Esophagus squamous epithelium (tissue), 5 donors: ENCODE measurements around the gene NANOS3. TPM values are rescaled to one million over a fixed set of nuclear protein-coding genes. Genes with fewer than 3 reads are reported as not detected.
A peak's percentile ranks its signal among the peaks of the same experiment; 100 is the strongest.

Experiments used
- DNase-seq: peaks from one replicate; lab custom pipeline; 2025; lab: John Stamatoyannopoulos, UW
- H3K27ac ChIP-seq, 4 donors: fragments of 200-600 bp; sonication (generic); one replicate each; pipeline ENCODE4 v1.5.1; 2016 to 2019; ENCODE audit warnings: mild to moderate bottlenecking in 1 of 4
- H3K27me3 ChIP-seq, 4 donors: fragments of 200-600 bp; sonication (generic); 1 replicate in 3 of 4; 2 replicates in 1 of 4; pipeline versions ENCODE4 v1.5.1 to v1.6.0; 2017 to 2021; ENCODE audit warnings: antibody characterized with exemption in 1 of 4
- H3K36me3 ChIP-seq, 3 donors: fragments of 200-600 bp; sonication (generic); one replicate each; pipeline ENCODE4 v1.5.1; 2016 to 2019
- H3K4me1 ChIP-seq, 3 donors: fragments of 200-600 bp; sonication (generic); one replicate each; pipeline ENCODE4 v1.5.1; 2017 to 2019
- H3K4me3 ChIP-seq, 4 donors: fragments of 200-600 bp; sonication (generic); 1 replicate in 3 of 4; 2 replicates in 1 of 4; pipeline ENCODE4 v1.5.1; 2016 to 2019; ENCODE audit warnings: mild to moderate bottlenecking in 2 of 4, moderate library complexity in 1 of 4
- H3K9me3 ChIP-seq, 3 donors: fragments of 200-600 bp; sonication (generic); one replicate each; pipeline ENCODE4 v1.5.1; 2016 to 2019
- CTCF ChIP-seq, 6 experiments: fragments of 450-650 bp in 4 of 6; fragments of 200-600 bp in 2 of 6; sonication (generic) in 2 of 6; IDR thresholded peaks; one replicate each; pipeline ENCODE4 v1.5.1; 2016 to 2019; ENCODE audit warnings: antibody characterized with exemption in 6 of 6, mild to moderate bottlenecking in 4 of 6, moderate library complexity in 4 of 6
- POLR2A ChIP-seq, 4 donors: fragments of 450-650 bp; IDR thresholded peaks; one replicate each; pipeline ENCODE4 v1.6.1; 2017; ENCODE audit warnings: antibody characterized with exemption in 4 of 4, mild to moderate bottlenecking in 4 of 4, moderate library complexity in 3 of 4
- WGBS, 2 donors: methylation state at CpG; one replicate each; pipeline ENCODE4 v1.1.5; 2018; 5-methylcytosine and 5-hydroxymethylcytosine counted together
- intact Hi-C: fragments of 100-400 bp; cut with DNase I; formaldehyde crosslinking; loops from one replicate; pipeline ENCODE4 v1.15.0; 2022
- total RNA-seq, 4 donors: library from RNA; depleted of rRNA; stranded (reverse); fragments of >200 nt; gene quantifications; one replicate each; pipeline ENCODE4 v1.1.0, GENCODE V29; 2016
- donor health status: DM: yes; HTN: yes; CAD: no.

NANOS3 gene
- total RNA-seq, 4 donors from 2014 or later: not detected

- TF ChIP-seq CTCF (IDR thresholded peaks at IDR 0.05) (peak; percentile 96 to 100 (median 100)), POLR2A (IDR thresholded peaks at IDR 0.05) (peak in 1 of 4 donors; percentile 32)
- Histone ChIP-seq H3K36me3 (no peaks in the 10 kb centered on the region), H3K27me3 (no peaks in the 10 kb centered on the region), H3K4me1 (peaks cover 20 to 60% (median 32%) of the 10 kb centered on the region in 3 donors), H3K9me3 (no peaks in the 10 kb centered on the region), H3K27ac (peak overlapping the region; percentile 89 to 95 (median 90)), H3K4me3 (peak overlapping the region; percentile 19 to 56 (median 32))
- peak; percentile 82 for DNase-seq
- WGBS, 2 donors: 1 to 2% methylated on average over 7 to 15 of the region's 34 CpGs
- intact Hi-C loops: loop anchor here (10.0 kb wide), 1 partner anchor 194 kb away; the partner anchor contains the start of gene MISP3
Measured at GRCh38 chr19:13880059-13881043, 3.4 kb downstream of the NANOS3 start.

- H3K36me3 ChIP-seq: no peaks in the 10 kb centered on the region
- H3K4me3 ChIP-seq: no peak overlapping the region
- H3K27me3 ChIP-seq: no peaks in the 10 kb centered on the region
- H3K27ac ChIP-seq: peak overlapping the region; percentile 89 to 95 (median 90)
- H3K4me1 ChIP-seq: peaks cover 29 to 69% (median 41%) of the 10 kb centered on the region in 3 donors
- no peaks in the 10 kb centered on the region for H3K9me3 ChIP-seq
- intact Hi-C loops: loop anchor here (10.0 kb wide), 1 partner anchor 194 kb away; the partner anchor contains the start of gene MISP3
- DNase-seq: no peak
- TF ChIP-seq POLR2A (IDR thresholded peaks at IDR 0.05): no peak
- TF ChIP-seq CTCF (IDR thresholded peaks at IDR 0.05): no peak
- whole genome bisulfite sequencing, 2 donors: 31 to 72% methylated on average over 2 to 4 of the region's 12 CpGs
Measured at GRCh38 chr19:13881251-13881691, 4.3 kb downstream of the NANOS3 start.

GRCh38 chr19:13881692-13882418, 4.9 kb downstream of the NANOS3 start:
- H3K9me3 ChIP-seq: no peaks in the 10 kb centered on the region
- peaks cover 30 to 75% (median 43%) of the 10 kb centered on the region in 3 donors for H3K4me1 ChIP-seq
- H3K4me3 ChIP-seq: no peak overlapping the region
- no peak for TF ChIP-seq POLR2A (IDR thresholded peaks at IDR 0.05)
- no peak for DNase-seq
- peak overlapping the region; percentile 89 to 95 (median 90) for H3K27ac ChIP-seq
- no peaks in the 10 kb centered on the region for H3K36me3 ChIP-seq
- intact Hi-C loops: loop anchor here (10.0 kb wide), 1 partner anchor 193 kb away; the partner anchor contains the start of gene MISP3
- no peaks in the 10 kb centered on the region for H3K27me3 ChIP-seq
- WGBS, 2 donors: 49 to 52% methylated on average over 6 to 7 of the region's 17 CpGs

- Histone ChIP-seq H3K27ac (peak overlapping the region in 3 of 4 donors; percentile 89 to 95 (median 91)), H3K9me3 (no peaks in the 10 kb centered on the region), H3K4me3 (no peak overlapping the region), H3K27me3 (no peaks in the 10 kb centered on the region), H3K36me3 (no peaks in the 10 kb centered on the region), H3K4me1 (peaks cover 30 to 80% (median 45%) of the 10 kb centered on the region in 3 donors)
- intact Hi-C loops: loop anchor here (10.0 kb wide), 1 partner anchor 192 kb away; the partner anchor contains the start of gene MISP3
- no peak for DNase-seq
- 50% methylated on average over 2 of the region's 5 CpGs; no CpG with 5 or more reads in 1 of the 2 donors for WGBS, 2 donors
- TF ChIP-seq CTCF (IDR thresholded peaks at IDR 0.05) (no peak), POLR2A (IDR thresholded peaks at IDR 0.05) (no peak)
Measured at GRCh38 chr19:13882419-13882795, 5.5 kb downstream of the NANOS3 start.

GRCh38 chr19:13882836-13883235, 5.9 kb downstream of the NANOS3 start:
- intact Hi-C loops: loop anchor here (10.0 kb wide), 1 partner anchor 192 kb away; the partner anchor contains the start of gene MISP3
- no CpG with 5 or more reads among the region's 12 CpGs for WGBS, 2 donors
- no peak for DNase-seq
- no peak for TF ChIP-seq CTCF (IDR thresholded peaks at IDR 0.05)
- TF ChIP-seq POLR2A (IDR thresholded peaks at IDR 0.05): no peak
- Histone ChIP-seq H3K36me3 (no peaks in the 10 kb centered on the region), H3K9me3 (no peaks in the 10 kb centered on the region), H3K4me1 (peaks cover 30 to 84% (median 50%) of the 10 kb centered on the region in 3 donors), H3K27me3 (no peaks in the 10 kb centered on the region), H3K4me3 (no peak overlapping the region), H3K27ac (peak overlapping the region in 3 of 4 donors; percentile 89 to 95 (median 91))
